ENCODE data around the gene KANSL1. TPM values are rescaled to one million over a fixed set of nuclear protein-coding genes. Genes with fewer than 3 reads are reported as not detected.

KANSL1 gene
- total RNA-seq, 2 experiments from 2014 or later: 59.3 to 59.6 TPM

DNA sequence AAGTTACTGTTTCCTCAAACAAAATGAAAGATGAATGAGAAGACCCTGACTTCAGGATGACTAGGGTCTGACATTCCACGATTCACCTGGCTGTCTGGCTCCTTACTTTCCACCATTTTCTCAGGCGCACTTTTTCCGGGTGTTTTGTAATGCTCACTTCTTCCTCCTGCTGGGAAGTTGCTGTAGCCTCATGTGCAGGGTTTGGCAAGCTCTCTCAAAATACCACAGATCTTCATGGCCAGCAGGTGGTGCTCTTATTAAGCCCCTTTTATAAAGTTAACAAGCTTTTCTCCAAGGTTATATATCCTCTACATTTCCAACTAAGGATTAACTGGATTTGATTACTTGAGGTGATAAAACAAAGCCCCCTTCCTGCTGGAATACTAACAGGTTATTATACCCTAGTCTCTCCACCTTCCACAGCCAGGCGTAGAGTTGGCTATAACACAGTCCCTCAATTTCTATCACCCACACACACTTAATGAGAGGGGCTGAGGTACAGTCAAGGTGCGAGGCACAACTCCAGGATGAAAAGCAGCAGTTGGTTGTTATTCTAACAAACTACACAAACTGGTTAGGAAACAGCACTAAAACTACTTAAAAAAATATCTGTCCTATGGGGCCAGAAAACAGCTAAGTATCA is 148.8 kb downstream of the KANSL1 start:
- ChIA-PET CTCF (interaction anchor here (0.5 to 2.8 kb wide), 15 partner anchors 8 to 172 kb away, joined by 3 to 19 read pairs (median 3); partner anchors contain the start of gene KANSL1), POLR2A (interaction anchor here (0.6 to 1.0 kb wide), 2 partner anchors 149 to 195 kb away, joined by 3 read pairs; no protein-coding TSS in a partner anchor)

DNA sequence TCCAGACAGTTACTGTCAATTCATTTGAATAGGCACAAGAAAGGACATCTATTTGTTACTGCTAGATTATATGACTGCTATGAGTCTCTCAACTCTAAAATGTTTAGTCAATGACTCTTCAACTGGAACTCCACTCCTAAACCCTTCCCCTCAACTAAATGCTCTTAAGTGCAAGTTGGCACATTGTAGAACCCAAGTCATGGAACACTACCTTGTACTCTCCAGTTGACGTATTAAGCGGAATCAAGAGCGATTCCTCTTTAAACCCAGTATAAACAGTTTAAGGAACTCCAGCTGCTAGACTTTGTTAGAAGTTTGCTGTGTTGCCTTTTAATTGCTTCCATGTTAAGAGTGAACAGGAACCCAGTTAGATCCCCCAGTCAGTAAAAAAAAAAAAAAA is 149.6 kb downstream of the KANSL1 start:
- ChIA-PET CTCF (interaction anchor here (0.7 to 2.8 kb wide), 10 partner anchors 8 to 169 kb away, joined by 3 to 19 read pairs (median 4); partner anchors contain the start of gene KANSL1), POLR2A (interaction anchor here (0.6 to 1.0 kb wide), 3 partner anchors 32 to 196 kb away, joined by 3 read pairs; no protein-coding TSS in a partner anchor)

DNA sequence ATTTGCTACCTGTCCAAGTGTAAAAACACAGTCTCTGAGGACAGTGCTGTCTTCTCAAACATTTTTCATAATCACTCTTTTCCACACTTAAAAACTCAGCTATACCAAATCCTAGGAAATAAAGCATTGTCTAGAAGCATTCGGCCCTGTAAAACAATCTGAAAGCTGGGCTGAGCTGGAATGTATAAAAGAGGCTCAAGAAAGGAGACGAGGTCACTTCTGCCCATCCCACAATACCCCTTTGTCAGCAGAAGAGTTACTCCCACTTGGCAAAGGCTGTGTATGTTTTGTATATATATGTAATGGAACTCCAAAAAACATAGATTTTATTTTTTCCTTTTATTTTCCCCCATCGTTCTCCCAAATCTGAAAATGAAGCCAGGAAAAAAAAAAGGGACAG is 150.3 kb downstream of the KANSL1 start:
- POLR2A ChIA-PET: interaction anchor here (0.6 kb wide), 2 partner anchors 33 to 224 kb away, joined by 3 to 4 read pairs; no protein-coding TSS in a partner anchor
- CTCF ChIA-PET: interaction anchor here (0.6 to 2.8 kb wide), 2 partner anchors 169 to 917 kb away, joined by 3 to 19 read pairs; no protein-coding TSS in a partner anchor

GRCh38 chr17:46042246-46042645 is 151.0 kb downstream of the KANSL1 start:
- ChIA-PET POLR2A (no interaction called here), CTCF (interaction anchor here (2.8 kb wide), 1 partner anchor 170 kb away, joined by 19 read pairs; no protein-coding TSS in a partner anchor)

GRCh38 chr17:46039592-46040186 is 153.5 kb downstream of the KANSL1 start:
- CTCF ChIA-PET: no interaction called here
- POLR2A ChIA-PET: no interaction called here

- ChIA-PET CTCF (interaction anchor here (1.5 kb wide), 1 partner anchor 154 kb away, joined by 5 read pairs; the partner anchor contains the start of gene KANSL1), POLR2A (no interaction called here)
Measured at GRCh38 chr17:46038937-46039336, 154.3 kb downstream of the KANSL1 start.

- POLR2A ChIA-PET: no interaction called here
- CTCF ChIA-PET: interaction anchor here (1.5 kb wide), 1 partner anchor 155 kb away, joined by 5 read pairs; the partner anchor contains the start of gene KANSL1
Measured at GRCh38 chr17:46038414-46038813, 154.8 kb downstream of the KANSL1 start.

- ChIA-PET CTCF (interaction anchor here (1.5 kb wide), 1 partner anchor 155 kb away, joined by 5 read pairs; the partner anchor contains the start of gene KANSL1), POLR2A (no interaction called here)
Measured at GRCh38 chr17:46037722-46038255, 155.4 kb downstream of the KANSL1 start.

- ChIA-PET CTCF (interaction anchor here (1.2 kb wide), 1 partner anchor 150 kb away, joined by 4 read pairs; no protein-coding TSS in a partner anchor), POLR2A (no interaction called here)
Measured at GRCh38 chr17:46036491-46036890, 156.7 kb downstream of the KANSL1 start.

DNA sequence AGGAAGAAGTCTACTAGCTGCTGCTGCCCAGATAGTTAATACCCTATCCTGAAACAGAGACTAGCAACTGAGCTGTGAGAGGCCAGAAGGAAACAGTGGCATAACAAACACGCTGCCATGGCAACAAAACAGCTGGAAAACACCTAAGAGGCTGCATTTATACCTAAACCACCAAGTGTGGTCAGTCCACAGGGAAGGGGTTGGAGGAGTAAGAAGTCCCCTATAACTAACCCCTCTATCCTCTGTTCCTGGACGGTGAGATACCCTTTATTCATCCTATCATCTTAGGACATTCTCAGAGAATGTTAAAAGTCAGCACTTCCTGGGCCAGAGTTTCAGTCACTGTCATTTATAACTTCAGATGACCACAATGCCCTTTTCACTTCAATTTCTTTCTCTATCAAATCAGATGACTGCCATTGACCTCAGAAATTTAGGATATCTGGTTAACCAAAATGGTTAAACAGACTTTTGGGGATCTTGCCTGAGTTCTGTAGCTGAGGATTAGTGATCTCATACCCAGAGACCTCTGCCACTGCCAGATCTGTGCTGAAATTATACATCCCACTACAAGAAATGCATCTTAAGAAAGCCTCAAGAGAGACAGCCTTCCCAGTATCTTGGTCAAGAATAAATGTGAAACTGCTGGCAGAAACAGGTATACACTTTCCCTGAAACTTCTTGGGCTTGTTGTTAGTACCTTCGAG is 158.0 kb downstream of the KANSL1 start:
- POLR2A ChIA-PET: interaction anchor here (0.6 kb wide), 1 partner anchor 108 kb away, joined by 4 read pairs; no protein-coding TSS in a partner anchor

GRCh38 chr17:46033392-46033791 is 159.8 kb downstream of the KANSL1 start:
- ChIA-PET CTCF (interaction anchor here (1.3 to 2.1 kb wide), 3 partner anchors 11 to 154 kb away, joined by 3 to 7 read pairs (median 4); no protein-coding TSS in a partner anchor), POLR2A (no interaction called here)

More for the DNA sequence above, 158.0 kb downstream of the KANSL1 start:
- CTCF ChIA-PET: interaction anchor here (0.6 to 1.2 kb wide), 3 partner anchors 8 to 151 kb away, joined by 3 to 4 read pairs (median 3); no protein-coding TSS in a partner anchor

GRCh38 chr17:46032909-46033308 is 160.3 kb downstream of the KANSL1 start:
- ChIA-PET POLR2A (no interaction called here), CTCF (interaction anchor here (0.6 to 2.1 kb wide), 3 partner anchors 11 to 154 kb away, joined by 3 to 7 read pairs (median 4); no protein-coding TSS in a partner anchor)

GRCh38 chr17:46031920-46032319 is 161.3 kb downstream of the KANSL1 start:
- ChIA-PET POLR2A (no interaction called here), CTCF (no interaction called here)

DNA sequence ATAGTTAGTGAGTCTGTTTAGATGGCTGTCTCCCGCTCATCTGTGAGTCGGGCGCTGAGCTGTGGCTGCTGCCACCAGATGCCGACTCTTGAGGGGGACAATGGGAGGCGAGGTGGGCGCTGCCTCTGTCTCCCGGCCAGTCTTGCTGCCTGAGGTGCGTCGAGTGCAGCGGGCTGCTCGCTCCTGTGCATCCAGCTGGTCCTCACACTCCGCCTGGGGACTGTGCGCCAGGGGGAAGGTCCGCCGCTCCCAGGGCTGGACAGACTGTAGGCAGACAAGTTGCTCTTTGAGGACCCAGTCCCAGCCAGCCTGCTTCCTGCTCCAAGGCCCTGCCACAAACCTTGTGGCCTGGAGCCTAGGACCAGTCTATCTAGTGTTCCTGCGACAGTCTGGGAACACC is 161.8 kb downstream of the KANSL1 start:
- CTCF ChIA-PET: no interaction called here

GRCh38 chr17:46030752-46031151 is 162.5 kb downstream of the KANSL1 start:
- CTCF ChIA-PET: no interaction called here
- POLR2A ChIA-PET: no interaction called here

More for the DNA sequence above, 161.8 kb downstream of the KANSL1 start:
- POLR2A ChIA-PET: no interaction called here

DNA sequence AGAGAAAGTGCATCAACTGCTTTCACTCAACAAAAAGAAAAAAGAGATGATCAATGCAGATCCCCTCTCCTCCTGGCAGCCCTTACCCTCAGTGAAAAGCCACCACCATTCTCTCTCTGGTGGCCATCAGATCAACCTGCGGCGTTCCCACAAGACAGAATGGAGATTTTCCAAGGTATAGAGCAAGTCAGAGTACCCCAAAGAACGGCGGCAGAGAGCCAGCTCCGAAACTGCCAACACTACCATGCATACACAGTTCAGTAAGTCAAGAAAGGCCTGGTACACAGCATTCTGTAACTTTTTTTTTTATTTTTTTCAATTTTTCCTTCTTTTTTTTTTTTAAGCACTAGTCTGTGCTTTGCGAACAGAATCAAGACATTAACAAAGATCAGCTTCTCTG is 163.6 kb downstream of the KANSL1 start:
- POLR2A ChIA-PET: no interaction called here
- CTCF ChIA-PET: interaction anchor here (0.6 kb wide), 1 partner anchor 914 kb away, joined by 3 read pairs; no protein-coding TSS in a partner anchor

DNA sequence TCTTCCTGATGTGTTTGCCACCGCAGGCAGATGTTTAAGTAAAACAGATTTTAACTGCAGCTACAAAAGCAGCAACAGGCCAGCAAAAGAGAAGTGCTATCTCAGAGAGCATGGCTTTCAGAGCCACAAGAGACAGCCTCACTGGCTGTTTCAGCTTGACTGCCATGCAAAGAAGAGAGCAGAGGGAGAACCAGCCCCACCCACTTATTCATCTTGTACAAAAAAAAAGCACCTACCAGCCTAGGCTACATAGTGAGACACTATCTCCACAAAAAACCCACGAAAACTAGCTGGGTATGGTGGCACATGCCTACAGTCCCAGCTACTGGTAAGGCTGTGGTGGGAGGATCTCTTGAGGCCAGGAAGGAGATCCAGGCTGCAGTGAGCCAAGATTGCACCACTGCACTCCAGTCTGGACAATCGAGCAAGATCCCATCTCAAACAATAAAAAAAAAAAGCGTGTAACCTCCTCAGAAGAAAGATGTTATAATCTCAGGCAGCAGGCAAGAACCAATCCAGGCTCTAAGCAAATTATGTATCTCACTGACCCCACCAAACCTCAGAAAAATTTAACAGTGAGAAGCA is 164.2 kb downstream of the KANSL1 start:
- POLR2A ChIA-PET: no interaction called here
- CTCF ChIA-PET: no interaction called here

- ChIA-PET CTCF (no interaction called here), POLR2A (no interaction called here)
Measured at GRCh38 chr17:46028374-46028773, 164.9 kb downstream of the KANSL1 start.

DNA sequence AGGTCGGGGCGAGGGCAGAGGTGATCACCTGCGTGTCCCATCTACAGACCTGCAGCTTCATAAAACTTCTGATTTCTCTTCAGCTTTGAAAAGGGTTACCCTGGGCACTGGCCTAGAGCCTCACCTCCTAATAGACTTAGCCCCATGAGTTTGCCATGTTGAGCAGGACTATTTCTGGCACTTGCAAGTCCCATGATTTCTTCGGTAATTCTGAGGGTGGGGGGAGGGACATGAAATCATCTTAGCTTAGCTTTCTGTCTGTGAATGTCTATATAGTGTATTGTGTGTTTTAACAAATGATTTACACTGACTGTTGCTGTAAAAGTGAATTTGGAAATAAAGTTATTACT is 165.3 kb downstream of the KANSL1 start:
- POLR2A ChIA-PET: no interaction called here
- CTCF ChIA-PET: no interaction called here
